Measurements from ENCODE around the gene ACP2.
"Not testable (repeated sequence)": the region's sequence is repeated elsewhere in the genome, so short reads cannot be mapped to it uniquely, and the experiment has no call there.

ACP2 gene

GRCh38 chr11:47191137-47191536 is 57.5 kb downstream of the ACP2 start:
- not testable (repeated sequence) for H3K9me3 Mint-ChIP-seq; H3K4me3 Mint-ChIP-seq; H3K27ac Mint-ChIP-seq; DNase-seq (ENCODE audit: low spot score); H3K36me3 Mint-ChIP-seq (ENCODE audit: low read depth); H3K4me1 Mint-ChIP-seq (ENCODE audit: low read depth)
- H3K27me3 Mint-ChIP-seq (ENCODE audit: low read depth) = peaks cover 35% of the 10 kb centered on the region
